ENCODE results near the gene OR51G2. TPM values are rescaled to one million over a fixed set of nuclear protein-coding genes. Genes with fewer than 3 reads are reported as not detected.

Gene OR51G2
- total and polyA plus RNA-seq, 2 donors from 2014 or later, result not detected

DNA sequence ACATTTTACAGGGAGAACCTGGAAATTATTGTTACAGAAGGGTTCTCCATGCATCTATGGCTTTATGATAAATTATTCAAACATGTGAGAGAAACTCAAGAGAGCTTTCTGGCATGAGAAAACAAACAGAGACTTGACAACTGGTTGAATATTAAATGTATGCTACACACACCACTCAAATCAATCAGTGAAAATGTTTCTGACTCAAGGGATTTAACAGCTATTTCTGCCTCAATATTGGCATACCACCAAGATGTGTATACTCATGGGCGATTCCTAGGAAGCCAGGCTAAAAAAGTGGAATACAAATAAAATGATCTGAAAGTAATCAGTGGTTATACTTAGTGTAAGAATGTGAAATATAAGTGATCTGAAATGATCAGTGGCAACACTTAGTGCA, 53.3 kb downstream of the OR51G2 start:
- Histone ChIP-seq H3K4me1 (ENCODE audit: control insufficient read depth in 2 of 3, insufficient read depth in 2 of 3, low read depth in 1 of 3, low read length in 3 of 3) (no peaks in the 10 kb centered on the region), H3K4me3 (ENCODE audit: low read length in 3 of 3) (no peak overlapping the region), H3K27me3 (ENCODE audit: control insufficient read depth, insufficient read depth, low read length) (no peaks in the 10 kb centered on the region), H3K9me3 (ENCODE audit: control insufficient read depth in 2 of 3, insufficient read depth in 1 of 3, low read length in 3 of 3) (no peaks in the 10 kb centered on the region), H3K27ac (ENCODE audit: low read depth in 2 of 2, low read length in 2 of 2) (no peak overlapping the region), H3K9ac (ENCODE audit: low read length in 3 of 3) (no peak overlapping the region), H3K36me3 (ENCODE audit: control insufficient read depth in 2 of 3, insufficient read depth in 3 of 3, low read length in 3 of 3) (no peaks in the 10 kb centered on the region)
- no peak for FAIRE-seq
- intact Hi-C loops (cut with DNase I), result no loop called here
- DNase-seq, result no peak
- TF ChIP-seq, protein P1, sequence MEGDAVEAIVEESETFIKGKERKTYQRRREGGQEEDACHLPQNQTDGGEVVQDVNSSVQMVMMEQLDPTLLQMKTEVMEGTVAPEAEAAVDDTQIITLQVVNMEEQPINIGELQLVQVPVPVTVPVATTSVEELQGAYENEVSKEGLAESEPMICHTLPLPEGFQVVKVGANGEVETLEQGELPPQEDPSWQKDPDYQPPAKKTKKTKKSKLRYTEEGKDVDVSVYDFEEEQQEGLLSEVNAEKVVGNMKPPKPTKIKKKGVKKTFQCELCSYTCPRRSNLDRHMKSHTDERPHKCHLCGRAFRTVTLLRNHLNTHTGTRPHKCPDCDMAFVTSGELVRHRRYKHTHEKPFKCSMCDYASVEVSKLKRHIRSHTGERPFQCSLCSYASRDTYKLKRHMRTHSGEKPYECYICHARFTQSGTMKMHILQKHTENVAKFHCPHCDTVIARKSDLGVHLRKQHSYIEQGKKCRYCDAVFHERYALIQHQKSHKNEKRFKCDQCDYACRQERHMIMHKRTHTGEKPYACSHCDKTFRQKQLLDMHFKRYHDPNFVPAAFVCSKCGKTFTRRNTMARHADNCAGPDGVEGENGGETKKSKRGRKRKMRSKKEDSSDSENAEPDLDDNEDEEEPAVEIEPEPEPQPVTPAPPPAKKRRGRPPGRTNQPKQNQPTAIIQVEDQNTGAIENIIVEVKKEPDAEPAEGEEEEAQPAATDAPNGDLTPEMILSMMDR (IDR thresholded peaks at IDR 0.05; ENCODE audit: borderline replicate concordance, extremely low read depth, insufficient read depth), result no peak

DNA sequence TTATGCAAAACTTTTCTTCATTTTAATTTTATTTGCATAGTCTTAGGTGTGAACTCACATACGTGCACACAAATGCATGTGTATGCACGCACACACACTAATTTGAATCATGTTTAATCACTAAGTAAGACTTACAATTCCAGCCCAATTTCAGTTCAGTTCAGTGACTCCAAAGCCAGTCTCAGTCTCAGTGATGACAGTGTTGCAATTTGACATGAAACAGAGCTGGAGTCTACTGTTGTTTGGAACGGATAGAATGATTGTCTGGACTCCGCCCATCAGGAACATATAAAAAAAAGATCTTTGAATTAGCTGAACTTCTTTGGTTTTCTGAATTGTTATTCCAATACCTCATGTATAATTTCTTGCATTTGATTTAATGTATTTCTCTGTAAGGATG, 55.3 kb downstream of the OR51G2 start:
- DNase-seq, result no peak
- Histone ChIP-seq H3K4me3 (ENCODE audit: low read length in 3 of 3) (no peak overlapping the region), H3K4me1 (ENCODE audit: control insufficient read depth in 2 of 3, insufficient read depth in 2 of 3, low read depth in 1 of 3, low read length in 3 of 3) (no peaks in the 10 kb centered on the region), H3K27me3 (ENCODE audit: control insufficient read depth, insufficient read depth, low read length) (no peaks in the 10 kb centered on the region), H3K9ac (ENCODE audit: low read length in 3 of 3) (no peak overlapping the region), H3K9me3 (ENCODE audit: control insufficient read depth in 2 of 3, insufficient read depth in 1 of 3, low read length in 3 of 3) (no peaks in the 10 kb centered on the region), H3K36me3 (ENCODE audit: control insufficient read depth in 2 of 3, insufficient read depth in 3 of 3, low read length in 3 of 3) (no peaks in the 10 kb centered on the region), H3K27ac (ENCODE audit: low read depth in 2 of 2, low read length in 2 of 2) (no peak overlapping the region)
- TF ChIP-seq, protein P1 (IDR thresholded peaks at IDR 0.05; ENCODE audit: borderline replicate concordance, extremely low read depth, insufficient read depth), result no peak
- intact Hi-C loops (cut with DNase I), result no loop called here
- FAIRE-seq, result no peak

Other genes with a start within 250 kb of the OR51G2 start
- gene OR51E2, start 221.5 kb downstream of the OR51G2 start, total RNA-seq, result 1.2 TPM
- 0.95 TPM for gene OR51E2, start 221.5 kb downstream of the OR51G2 start, polyA plus RNA-seq (ENCODE audit: insufficient read depth, low read depth, low replicate concordance)
- not detected for gene MMP26, start 214.6 kb downstream of the OR51G2 start, total RNA-seq
- not detected for gene MMP26, start 214.6 kb downstream of the OR51G2 start, polyA plus RNA-seq (ENCODE audit: insufficient read depth, low read depth, low replicate concordance)
- gene OR51F1, start 149.4 kb downstream of the OR51G2 start, total RNA-seq, result not detected
- gene OR51F1, start 149.4 kb downstream of the OR51G2 start, polyA plus RNA-seq (ENCODE audit: insufficient read depth, low read depth, low replicate concordance), result not detected
- gene OR52R1, start 115.0 kb downstream of the OR51G2 start, total RNA-seq, result not detected
- not detected for gene OR52R1, start 115.0 kb downstream of the OR51G2 start, polyA plus RNA-seq (ENCODE audit: insufficient read depth, low read depth, low replicate concordance)
- not detected for gene OR51F2, start 98.0 kb downstream of the OR51G2 start, total RNA-seq
- not detected for gene OR51F2, start 98.0 kb downstream of the OR51G2 start, polyA plus RNA-seq (ENCODE audit: insufficient read depth, low read depth, low replicate concordance)
- gene OR51S1, start 70.1 kb downstream of the OR51G2 start, total RNA-seq, result not detected
- not detected for gene OR51S1, start 70.1 kb downstream of the OR51G2 start, polyA plus RNA-seq (ENCODE audit: insufficient read depth, low read depth, low replicate concordance)
- gene OR51T1, start 37.5 kb downstream of the OR51G2 start, total RNA-seq, result not detected
- not detected for gene OR51T1, start 37.5 kb downstream of the OR51G2 start, polyA plus RNA-seq (ENCODE audit: insufficient read depth, low read depth, low replicate concordance)
- not detected for gene OR51A7, start 15.6 kb downstream of the OR51G2 start, total RNA-seq
- gene OR51A7, start 15.6 kb downstream of the OR51G2 start, polyA plus RNA-seq (ENCODE audit: insufficient read depth, low read depth, low replicate concordance), result not detected
- gene OR51G1, start 5.0 kb upstream of the OR51G2 start, total RNA-seq, result not detected
- not detected for gene OR51G1, start 5.0 kb upstream of the OR51G2 start, polyA plus RNA-seq (ENCODE audit: insufficient read depth, low read depth, low replicate concordance)
- gene OR51A4, start 28.3 kb upstream of the OR51G2 start, total RNA-seq, result not detected
- gene OR51A4, start 28.3 kb upstream of the OR51G2 start, polyA plus RNA-seq (ENCODE audit: insufficient read depth, low read depth, low replicate concordance), result not detected
- not detected for gene OR51A2, start 36.4 kb upstream of the OR51G2 start, total RNA-seq
- gene OR51A2, start 36.4 kb upstream of the OR51G2 start, polyA plus RNA-seq (ENCODE audit: insufficient read depth, low read depth, low replicate concordance), result not detected
- not detected for gene OR51L1, start 75.5 kb upstream of the OR51G2 start, total RNA-seq
- not detected for gene OR51L1, start 75.5 kb upstream of the OR51G2 start, polyA plus RNA-seq (ENCODE audit: insufficient read depth, low read depth, low replicate concordance)
- not detected for gene OR52J3, start 127.2 kb upstream of the OR51G2 start, total RNA-seq
- gene OR52J3, start 127.2 kb upstream of the OR51G2 start, polyA plus RNA-seq (ENCODE audit: insufficient read depth, low read depth, low replicate concordance), result not detected
- gene OR52E2, start 140.3 kb upstream of the OR51G2 start, total RNA-seq, result not detected
- not detected for gene OR52E2, start 140.3 kb upstream of the OR51G2 start, polyA plus RNA-seq (ENCODE audit: insufficient read depth, low read depth, low replicate concordance)
- not detected for gene OR52E1, start 150.2 kb upstream of the OR51G2 start, total RNA-seq
- not detected for gene OR52E1, start 150.2 kb upstream of the OR51G2 start, polyA plus RNA-seq (ENCODE audit: insufficient read depth, low read depth, low replicate concordance)
- gene OR52A5, start 219.0 kb upstream of the OR51G2 start, total RNA-seq, result not detected
- not detected for gene OR52A5, start 219.0 kb upstream of the OR51G2 start, polyA plus RNA-seq (ENCODE audit: insufficient read depth, low read depth, low replicate concordance)
- gene OR52A1, start 235.4 kb upstream of the OR51G2 start, total RNA-seq, result not detected
- not detected for gene OR52A1, start 235.4 kb upstream of the OR51G2 start, polyA plus RNA-seq (ENCODE audit: insufficient read depth, low read depth, low replicate concordance)